Spinal cord (tissue), 10 donors: ENCODE results near the gene MAML3. TPM values are rescaled to one million over a fixed set of nuclear protein-coding genes. Genes with fewer than 3 reads are reported as not detected.

Experiments used
- DNase-seq, 6 donors: peaks; one replicate each; pipeline versions ENCODE4 v3.0.0 to v3.0.0-alpha.2; 2013 to 2015; ENCODE audit warnings: low spot score in 6 of 6, low read depth in 4 of 6
- H3K27ac ChIP-seq: one replicate; pipeline ENCODE4 v1.5.1; 2013; ENCODE audit warnings: low read depth, low read length, control low read depth
- H3K27me3 ChIP-seq: one replicate; pipeline ENCODE4 v1.6.1; 2013; ENCODE audit warnings: low read length; ENCODE audit not compliant: control insufficient read depth, insufficient read depth
- H3K36me3 ChIP-seq: one replicate; pipeline ENCODE4 v1.6.1; 2013; ENCODE audit warnings: low read length; ENCODE audit not compliant: control insufficient read depth, insufficient read depth
- H3K4me1 ChIP-seq: one replicate; pipeline ENCODE4 v1.6.1; 2013; ENCODE audit warnings: low read length; ENCODE audit not compliant: control insufficient read depth, insufficient read depth
- H3K4me3 ChIP-seq: one replicate; pipeline ENCODE4 v1.5.1; 2013; ENCODE audit warnings: low read depth, low read length, control low read depth
- H3K9me3 ChIP-seq: one replicate; pipeline ENCODE4 v1.6.1; 2013; ENCODE audit warnings: low read length; ENCODE audit not compliant: control insufficient read depth, insufficient read depth
- WGBS: methylation state at CpG from one replicate; pipeline ENCODE4 v1.1.5; 2013; ENCODE audit warnings: missing lambda C conversion rate; ENCODE audit not compliant: insufficient coverage; 5-methylcytosine and 5-hydroxymethylcytosine counted together
- polyA plus RNA-seq, 2 donors: library from polyadenylated mRNA; unstranded; fragments of 120-200 nt; gene quantifications; one replicate each; pipeline ENCODE4 v1.2.1, GENCODE V29; 2013; ENCODE audit not compliant: insufficient read length in 2 of 2
- total RNA-seq, 2 donors: library from RNA; depleted of rRNA in 1 of 2; stranded (reverse); fragments of 120-200 nt in 1 of 2; fragments of >200 nt in 1 of 2; gene quantifications; one replicate each; pipeline versions ENCODE4 v1.2.3 to v1.2.4, GENCODE V29; 2013 to 2014
- donor health status: healthy.

MAML3 gene
- total and polyA plus RNA-seq, 4 donors: 6.0 to 11.0 (median 8.2) TPM

DNA sequence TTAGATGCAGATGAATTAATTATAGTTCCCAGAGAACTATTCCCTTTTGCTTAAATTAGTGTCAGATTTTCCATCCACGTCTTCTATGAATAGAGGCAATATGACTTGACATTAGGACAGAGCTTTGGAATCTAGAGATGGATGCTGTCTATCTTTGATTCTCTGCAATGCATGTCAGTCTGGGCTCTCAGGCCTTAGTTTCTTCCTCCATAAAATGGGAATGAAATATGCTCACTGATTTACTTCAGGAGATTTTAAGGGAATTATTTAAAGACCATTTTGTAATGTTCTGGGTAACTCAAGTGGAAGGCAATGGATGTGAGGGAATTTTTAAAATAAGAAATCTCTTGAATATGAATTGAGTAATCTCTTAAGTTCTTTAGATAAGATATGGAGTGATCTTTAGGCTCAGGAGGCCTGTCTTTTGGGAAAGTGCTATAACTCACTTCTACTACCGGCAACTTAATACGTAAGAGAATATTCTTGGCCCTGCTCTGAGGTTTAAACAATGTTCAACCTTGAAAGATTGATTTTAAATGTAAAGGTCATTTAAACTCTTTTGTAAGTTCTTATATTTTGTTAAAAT lies 459.4 kb downstream of the MAML3 start:
- Histone ChIP-seq H3K36me3 (no peaks in the 10 kb centered on the region), H3K9me3 (peaks cover 2% of the 10 kb centered on the region), H3K4me3 (no peak overlapping the region), H3K27ac (no peak overlapping the region), H3K27me3 (no peaks in the 10 kb centered on the region), H3K4me1 (no peaks in the 10 kb centered on the region)
- no CpG with 5 or more reads among the region's 3 CpGs for WGBS
- DNase-seq: no peak

DNA sequence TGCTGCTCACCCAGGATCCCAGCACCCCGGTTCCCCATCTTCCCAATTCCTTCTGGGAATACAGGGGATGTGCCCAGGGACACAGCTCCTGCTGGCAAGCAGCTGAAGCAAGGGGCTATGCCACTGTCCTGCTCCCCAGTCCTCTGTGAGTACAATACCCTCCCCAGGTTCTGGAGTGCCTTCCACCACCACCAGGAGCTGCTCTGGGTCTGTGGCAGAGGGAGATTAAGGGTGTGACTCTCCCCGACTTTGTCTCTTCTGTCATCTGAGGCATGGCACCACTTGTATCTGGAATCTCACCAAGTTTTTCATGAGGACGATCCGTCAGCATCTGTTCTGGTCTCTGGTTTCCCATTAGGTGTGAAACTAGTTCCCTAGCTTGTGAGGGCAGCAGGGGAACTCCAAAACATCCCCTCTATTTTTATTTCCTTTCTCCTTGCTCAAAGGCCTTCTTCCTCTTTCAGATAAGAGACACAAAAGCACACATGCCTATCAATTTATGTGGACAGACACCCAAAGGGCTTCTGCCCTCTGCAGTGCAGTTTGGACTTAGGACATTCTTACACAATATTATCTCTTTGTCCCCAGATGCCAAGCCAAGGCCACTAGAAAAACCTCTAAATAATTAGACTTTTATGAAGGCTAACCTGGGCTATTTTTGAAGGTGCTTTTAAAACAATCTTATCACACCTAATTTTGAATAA lies 461.5 kb downstream of the MAML3 start:
- Histone ChIP-seq H3K27me3 (no peaks in the 10 kb centered on the region), H3K4me3 (no peak overlapping the region), H3K36me3 (no peaks in the 10 kb centered on the region), H3K27ac (no peak overlapping the region), H3K4me1 (no peaks in the 10 kb centered on the region), H3K9me3 (peaks cover 2% of the 10 kb centered on the region)
- WGBS: 40% methylated on average over 4 of the region's 4 CpGs
- no peak for DNase-seq

DNA sequence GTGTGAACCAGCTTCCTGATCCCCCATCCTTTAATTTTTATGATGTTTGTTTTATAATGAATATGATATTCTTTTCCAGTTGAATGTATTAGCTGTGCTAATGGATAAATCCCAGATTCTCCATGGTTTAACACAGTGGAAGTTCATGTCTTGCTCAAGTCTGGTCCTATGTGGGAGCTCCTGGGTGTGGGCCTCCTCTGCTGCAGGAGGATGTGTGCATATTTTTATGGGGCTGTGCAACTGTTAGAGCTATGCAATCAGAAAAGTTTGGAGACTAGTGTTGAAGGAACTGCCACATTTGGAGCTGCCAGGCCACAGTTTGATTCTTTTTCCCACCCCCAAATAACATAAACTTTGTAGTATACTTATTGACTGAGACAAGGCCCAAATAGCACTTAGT lies 463.6 kb downstream of the MAML3 start:
- H3K27me3 ChIP-seq: no peaks in the 10 kb centered on the region
- H3K36me3 ChIP-seq: no peaks in the 10 kb centered on the region
- DNase-seq: no peak
- no peak overlapping the region for H3K27ac ChIP-seq
- H3K9me3 ChIP-seq: no peaks in the 10 kb centered on the region
- no peaks in the 10 kb centered on the region for H3K4me1 ChIP-seq
- H3K4me3 ChIP-seq: no peak overlapping the region

DNA sequence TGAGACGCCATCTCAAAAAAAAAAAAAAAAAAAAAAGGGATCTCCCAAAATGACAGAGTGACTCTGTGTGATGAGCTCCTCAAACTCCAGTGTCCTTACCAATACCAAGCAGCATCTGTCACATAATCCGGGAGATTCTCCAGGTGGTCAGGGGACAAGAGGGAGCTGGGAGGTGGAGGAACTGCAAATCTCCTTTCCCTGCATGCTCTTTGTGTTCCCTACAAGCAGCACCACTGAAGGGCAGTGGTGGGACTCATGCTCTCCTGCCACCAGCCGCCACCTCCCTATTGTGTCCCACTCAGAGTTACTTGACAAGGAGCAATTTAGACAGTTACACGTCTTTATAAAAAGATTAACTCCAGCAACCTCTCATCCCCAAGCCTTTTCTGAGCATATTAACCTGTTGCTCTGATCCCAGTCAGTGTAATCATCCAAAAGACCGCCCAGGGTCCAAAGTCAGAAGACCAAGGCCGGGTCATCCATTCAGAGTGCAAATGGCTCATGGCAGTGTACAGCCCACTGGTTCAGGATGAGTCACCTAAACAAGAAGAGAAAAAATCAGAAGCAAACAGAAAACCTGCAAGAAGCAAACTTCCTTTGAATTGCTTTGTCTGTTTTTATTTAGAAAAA lies 464.8 kb downstream of the MAML3 start:
- no peaks in the 10 kb centered on the region for H3K27me3 ChIP-seq
- H3K4me1 ChIP-seq: no peaks in the 10 kb centered on the region
- no peak for DNase-seq
- H3K4me3 ChIP-seq: no peak overlapping the region
- H3K36me3 ChIP-seq: no peaks in the 10 kb centered on the region
- no peak overlapping the region for H3K27ac ChIP-seq
- H3K9me3 ChIP-seq: no peaks in the 10 kb centered on the region
- 84% methylated on average over 5 of the region's 6 CpGs for WGBS

DNA sequence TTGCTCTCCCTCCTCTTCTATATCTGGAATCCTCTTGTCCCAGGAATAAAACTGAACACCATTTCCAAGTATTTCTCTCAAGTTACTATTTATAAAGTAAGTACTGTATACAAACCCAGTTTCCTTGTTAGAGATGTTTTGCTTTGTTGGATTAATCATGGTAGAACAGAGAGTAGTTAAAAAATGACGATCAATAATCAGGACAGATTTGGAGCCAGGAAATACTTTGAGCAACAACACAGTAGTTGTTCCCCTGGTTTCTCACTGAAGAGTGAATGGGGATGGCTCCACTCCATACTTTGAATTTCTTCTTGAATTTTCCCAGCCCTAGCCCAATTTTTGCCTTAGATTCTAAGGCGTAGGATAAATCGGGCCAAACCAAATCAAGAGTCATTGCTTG lies 467.0 kb downstream of the MAML3 start:
- Histone ChIP-seq H3K4me3 (no peak overlapping the region), H3K9me3 (no peaks in the 10 kb centered on the region), H3K36me3 (no peaks in the 10 kb centered on the region), H3K4me1 (peaks cover 3% of the 10 kb centered on the region), H3K27me3 (no peaks in the 10 kb centered on the region), H3K27ac (no peak overlapping the region)
- WGBS: 100% methylated on average over 2 of the region's 3 CpGs
- DNase-seq: no peak

DNA sequence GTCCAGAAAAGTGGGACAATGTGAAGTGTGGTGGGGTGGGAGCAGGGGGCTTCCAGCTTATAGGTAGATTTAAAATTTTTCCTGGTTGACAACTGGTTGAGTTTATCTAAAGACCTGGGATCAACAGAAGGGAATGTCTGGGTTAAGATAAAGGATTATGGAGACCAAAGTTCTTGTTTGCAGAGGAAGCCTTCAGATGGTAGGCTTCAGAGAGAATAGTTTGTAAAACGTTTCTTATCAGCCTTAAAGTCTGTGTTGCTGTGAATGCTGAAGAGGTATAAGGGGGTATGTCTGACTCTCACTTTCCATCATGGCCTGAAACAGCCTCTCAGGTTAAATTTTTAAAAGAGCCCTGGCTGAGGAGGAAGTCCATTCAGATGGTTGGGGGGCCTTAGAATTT lies 467.9 kb downstream of the MAML3 start:
- peaks cover 3% of the 10 kb centered on the region for H3K4me1 ChIP-seq
- no peaks in the 10 kb centered on the region for H3K9me3 ChIP-seq
- no peak for DNase-seq
- no CpG with 5 or more reads among the region's 1 CpG for WGBS
- H3K4me3 ChIP-seq: no peak overlapping the region
- no peak overlapping the region for H3K27ac ChIP-seq
- H3K27me3 ChIP-seq: no peaks in the 10 kb centered on the region
- H3K36me3 ChIP-seq: no peaks in the 10 kb centered on the region

DNA sequence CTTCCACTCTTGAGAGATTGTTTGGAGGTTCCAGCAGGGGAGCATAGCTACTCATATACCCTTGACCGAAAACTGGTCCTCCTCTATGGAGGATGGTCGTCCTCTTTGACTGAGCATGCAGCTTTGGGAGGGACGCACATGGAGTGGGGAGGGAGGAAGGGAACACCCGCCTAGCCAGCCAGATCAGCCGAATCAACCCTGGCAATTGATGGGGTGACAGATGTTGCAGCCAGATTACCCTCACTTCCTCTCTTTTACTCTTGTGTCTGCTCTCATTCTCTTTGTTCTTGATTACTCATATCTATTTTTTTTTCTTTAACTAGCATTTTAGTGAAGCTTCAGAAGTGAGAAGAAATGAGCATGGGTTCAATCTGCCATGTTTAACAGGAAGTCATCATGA lies 468.8 kb downstream of the MAML3 start:
- Histone ChIP-seq H3K4me3 (no peak overlapping the region), H3K27ac (no peak overlapping the region), H3K27me3 (no peaks in the 10 kb centered on the region), H3K4me1 (peaks cover 3% of the 10 kb centered on the region), H3K9me3 (no peaks in the 10 kb centered on the region), H3K36me3 (no peaks in the 10 kb centered on the region)
- 100% methylated on average over 3 of the region's 5 CpGs for WGBS
- DNase-seq: no peak

DNA sequence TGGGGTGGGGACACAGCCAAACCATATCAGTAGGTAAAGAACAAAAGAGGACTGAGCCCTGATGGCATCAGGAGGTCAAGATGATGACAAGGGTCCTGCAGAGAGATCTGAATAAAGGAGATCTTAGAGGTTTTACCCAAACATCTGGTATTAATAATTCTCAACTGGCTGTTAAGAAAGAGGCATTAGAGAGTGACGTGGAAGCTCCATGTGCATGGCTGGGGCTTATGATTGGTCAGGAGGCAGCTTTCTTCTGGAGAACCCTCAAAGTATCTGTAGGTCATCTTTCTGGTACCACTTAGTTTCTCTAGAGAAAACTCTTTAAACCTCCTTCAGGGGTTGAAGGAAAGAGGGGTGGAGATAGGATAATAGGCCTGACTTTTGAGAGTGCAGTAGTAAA lies 469.6 kb downstream of the MAML3 start:
- Histone ChIP-seq H3K36me3 (no peaks in the 10 kb centered on the region), H3K4me3 (no peak overlapping the region), H3K27me3 (no peaks in the 10 kb centered on the region), H3K27ac (no peak overlapping the region), H3K9me3 (no peaks in the 10 kb centered on the region), H3K4me1 (peaks cover 3% of the 10 kb centered on the region)
- no peak for DNase-seq
- no CpG with 5 or more reads among the region's 1 CpG for WGBS

DNA sequence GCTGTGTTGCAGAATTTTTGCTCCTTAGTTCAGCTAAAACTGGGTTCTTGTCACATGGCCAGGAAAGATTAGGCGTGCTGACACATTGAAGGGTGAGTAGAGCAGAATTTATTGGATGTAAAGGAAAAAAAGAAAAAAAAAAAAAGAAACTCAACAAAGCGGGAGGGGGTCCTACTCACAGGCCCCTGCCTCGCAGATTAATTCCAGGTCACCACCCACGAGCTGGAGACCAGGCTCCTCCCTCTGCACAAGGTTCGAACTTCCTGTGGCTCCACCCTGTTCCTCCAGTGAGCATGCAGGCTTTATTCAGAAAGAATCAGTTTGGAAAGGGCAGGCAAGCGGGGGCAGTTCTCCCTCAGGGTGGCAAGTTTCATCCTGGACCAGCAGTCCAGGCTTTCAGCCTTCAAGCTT lies 471.2 kb downstream of the MAML3 start:
- 66% methylated on average over 5 of the region's 6 CpGs for WGBS

DNA sequence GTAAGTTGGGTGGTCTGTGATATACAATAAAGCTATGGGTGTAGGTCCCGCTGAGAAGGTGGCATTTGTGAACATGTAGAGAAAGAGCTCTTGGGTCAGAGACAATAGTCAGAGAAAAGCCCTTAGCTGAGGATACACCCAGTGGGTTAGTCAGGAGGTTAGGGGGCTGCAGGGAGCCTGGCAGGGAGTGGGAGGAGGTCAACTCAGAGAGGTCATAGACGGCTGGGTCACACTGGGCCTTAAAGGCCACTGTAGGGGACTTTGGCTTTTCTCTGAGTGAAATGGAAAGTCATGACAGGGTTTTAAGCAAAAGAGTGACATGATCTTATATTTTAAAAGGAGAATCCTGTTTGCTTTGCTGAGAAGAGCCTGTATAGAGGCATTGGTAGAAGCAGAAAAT lies 471.7 kb downstream of the MAML3 start:
- H3K4me1 ChIP-seq: peaks cover 3% of the 10 kb centered on the region
- no peak overlapping the region for H3K27ac ChIP-seq
- WGBS: 78% methylated on average over 2 of the region's 2 CpGs
- DNase-seq: no peak
- no peaks in the 10 kb centered on the region for H3K36me3 ChIP-seq
- no peaks in the 10 kb centered on the region for H3K9me3 ChIP-seq
- H3K27me3 ChIP-seq: no peaks in the 10 kb centered on the region
- no peak overlapping the region for H3K4me3 ChIP-seq

More for the DNA sequence above, 471.2 kb downstream of the MAML3 start:
- Histone ChIP-seq H3K36me3 (no peaks in the 10 kb centered on the region), H3K9me3 (no peaks in the 10 kb centered on the region), H3K4me1 (peaks cover 3% of the 10 kb centered on the region), H3K27ac (no peak overlapping the region), H3K27me3 (no peaks in the 10 kb centered on the region), H3K4me3 (no peak overlapping the region)
- DNase-seq: no peak
